GM12891 (cell line): ENCODE results near the gene HBG2.

Source experiments
- PAX5 ChIP-seq: IDR thresholded peaks from 2 replicates; pipeline ENCODE4 v1.6.1; 2011; ENCODE audit warnings: low read length, moderate library complexity, mild to moderate bottlenecking; ENCODE audit not compliant: insufficient read depth, severe bottlenecking
- POLR2A ChIP-seq: IDR thresholded peaks from 2 replicates; pipeline ENCODE4 v1.6.1; 2011; ENCODE audit warnings: low read depth, low read length, control low read depth
- POLR2AphosphoS5 ChIP-seq: IDR thresholded peaks from 2 replicates; pipeline ENCODE4 v1.6.1; 2011; ENCODE audit warnings: low read depth, low read length, control low read depth
- SPI1 ChIP-seq: IDR thresholded peaks from 2 replicates; pipeline ENCODE4 v1.6.1; 2011; ENCODE audit warnings: low read depth, low read length, control low read depth
- TAF1 ChIP-seq: IDR thresholded peaks from 2 replicates; pipeline ENCODE4 v1.6.1; 2011; ENCODE audit warnings: low read depth, low read length, control low read depth

- TF ChIP-seq POLR2AphosphoS5 = no peak
- TF ChIP-seq POLR2A = no peak
- TF ChIP-seq SPI1 = no peak
- no peak for TF ChIP-seq TAF1
- no peak for TF ChIP-seq PAX5
These were observed 14.5 kb downstream of the HBG2 start for GRCh38 chr11:5240056-5240455.
